HG03432 (cell line): ENCODE results near the gene LPP.

Experiments used
- ATAC-seq: cut with Tn5 transposase; IDR thresholded peaks from one replicate; pipeline ENCODE4 v1.9.1; 2021; ENCODE audit warnings: mild to moderate bottlenecking, moderate library complexity; ENCODE audit not compliant: unreplicated experiment

LPP gene

GRCh38 chr3:188194332-188194731 is 40.4 kb downstream of the LPP start:
- ATAC-seq, result no peak

GRCh38 chr3:188196232-188196990 is 42.5 kb downstream of the LPP start:
- no peak for ATAC-seq

GRCh38 chr3:188197388-188197847 is 43.5 kb downstream of the LPP start:
- no peak for ATAC-seq

- no peak for ATAC-seq
Measured at GRCh38 chr3:188198001-188198400, 44.0 kb downstream of the LPP start.

GRCh38 chr3:188198760-188199327 is 44.9 kb downstream of the LPP start:
- no peak for ATAC-seq

- no peak for ATAC-seq
Measured at GRCh38 chr3:188199386-188199785, 45.4 kb downstream of the LPP start.

- no peak for ATAC-seq
Measured at GRCh38 chr3:188200481-188200880, 46.5 kb downstream of the LPP start.

- no peak for ATAC-seq
Measured at GRCh38 chr3:188202358-188203138, 48.6 kb downstream of the LPP start.

- no peak for ATAC-seq
Measured at GRCh38 chr3:188204526-188204925, 50.6 kb downstream of the LPP start.

GRCh38 chr3:188205992-188206416 is 52.0 kb downstream of the LPP start:
- ATAC-seq, result no peak

- no peak for ATAC-seq
Measured at GRCh38 chr3:188206787-188207186, 52.8 kb downstream of the LPP start.

- ATAC-seq, result no peak
Measured at GRCh38 chr3:188207941-188208515, 54.1 kb downstream of the LPP start.

- no peak for ATAC-seq
Measured at GRCh38 chr3:188208516-188208981, 54.6 kb downstream of the LPP start.

GRCh38 chr3:188209034-188209433 is 55.1 kb downstream of the LPP start:
- no peak for ATAC-seq

- no peak for ATAC-seq
Measured at GRCh38 chr3:188209740-188210139, 55.8 kb downstream of the LPP start.

- ATAC-seq, result no peak
Measured at GRCh38 chr3:188211476-188211875, 57.5 kb downstream of the LPP start.

- no peak for ATAC-seq
Measured at GRCh38 chr3:188212308-188212969, 58.5 kb downstream of the LPP start.

GRCh38 chr3:188214442-188214841 is 60.5 kb downstream of the LPP start:
- no peak for ATAC-seq

GRCh38 chr3:188215129-188215528 is 61.2 kb downstream of the LPP start:
- no peak for ATAC-seq

GRCh38 chr3:188217011-188217463 is 63.1 kb downstream of the LPP start:
- no peak for ATAC-seq

GRCh38 chr3:188217726-188218125 is 63.8 kb downstream of the LPP start:
- no peak for ATAC-seq
